ENCODE data around the gene TECPR2.
A peak's percentile ranks its signal among the peaks of the same experiment; 100 is the strongest.

TECPR2 gene

DNA sequence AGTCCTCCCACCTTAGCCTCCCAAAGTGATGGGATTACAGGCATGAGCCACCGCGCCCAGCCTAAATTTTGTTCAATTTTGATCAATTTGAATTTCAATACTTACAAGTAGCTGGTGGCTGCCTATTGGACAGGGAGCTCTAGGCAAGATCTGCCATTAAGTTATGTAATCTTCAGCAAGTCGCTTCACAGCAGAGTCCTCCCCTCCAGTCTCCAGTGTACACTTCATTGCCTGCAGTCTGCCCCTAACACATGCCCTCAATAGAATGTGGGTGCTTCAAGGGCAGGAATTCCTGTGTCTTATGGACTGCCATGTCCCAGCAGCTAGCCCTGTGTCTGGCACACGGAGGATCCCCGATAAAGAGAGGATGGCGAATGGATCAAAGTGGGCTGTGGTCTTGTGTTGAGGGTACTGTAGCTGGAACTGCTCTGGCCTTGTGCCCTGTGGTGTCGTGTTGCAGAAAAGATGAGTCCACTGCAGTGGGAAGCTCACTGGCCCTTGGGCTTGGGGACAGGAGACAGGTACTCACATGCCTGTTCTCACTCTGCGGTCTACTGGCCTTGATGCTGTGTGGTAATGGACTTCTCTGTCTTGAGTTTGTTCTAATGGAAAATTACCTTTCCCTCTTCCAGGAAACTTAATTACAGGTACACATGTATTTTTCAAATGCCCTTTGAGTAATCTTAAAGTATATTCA is 67.6 kb downstream of the TECPR2 start:
- no peak for DNase-seq

DNA sequence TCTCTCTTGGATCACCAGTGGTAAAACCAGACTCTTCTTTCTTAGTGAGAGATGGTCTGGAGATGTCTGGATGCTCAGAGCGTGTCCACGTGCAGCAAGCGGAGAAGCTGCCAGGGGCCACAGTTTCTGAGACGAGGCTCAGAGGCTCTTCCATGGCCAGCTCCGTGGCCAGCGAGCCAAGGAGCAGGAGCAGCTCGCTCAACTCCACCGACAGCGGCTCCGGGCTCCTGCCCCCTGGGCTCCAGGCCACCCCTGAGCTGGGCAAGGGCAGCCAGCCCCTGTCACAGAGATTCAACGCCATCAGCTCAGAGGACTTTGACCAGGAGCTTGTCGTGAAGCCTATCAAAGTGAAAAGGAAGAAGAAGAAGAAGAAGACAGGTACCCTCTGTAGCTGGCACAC is 69.0 kb downstream of the TECPR2 start:
- DNase-seq: no peak

DNA sequence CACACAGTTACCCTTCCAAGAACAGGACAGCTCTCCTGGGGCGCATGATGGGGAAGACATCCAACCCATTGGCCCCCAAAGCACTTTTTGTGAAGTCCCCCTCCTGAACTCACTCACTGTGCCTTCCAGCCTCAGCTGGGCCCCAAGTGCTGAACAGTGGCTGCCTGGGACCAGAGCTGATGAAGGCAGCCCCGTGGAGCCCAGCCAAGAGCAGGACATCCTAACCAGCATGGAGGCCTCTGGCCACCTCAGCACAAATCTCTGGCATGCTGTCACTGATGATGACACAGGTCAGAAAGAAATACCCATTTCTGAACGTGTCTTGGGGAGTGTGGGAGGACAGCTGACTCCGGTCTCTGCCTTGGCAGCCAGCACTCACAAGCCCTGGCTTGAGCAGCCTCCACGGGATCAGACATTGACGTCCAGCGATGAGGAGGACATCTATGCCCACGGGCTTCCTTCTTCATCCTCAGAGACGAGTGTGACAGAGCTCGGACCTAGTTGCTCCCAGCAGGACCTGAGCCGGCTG is 72.0 kb downstream of the TECPR2 start:
- DNase-seq: no peak

DNA sequence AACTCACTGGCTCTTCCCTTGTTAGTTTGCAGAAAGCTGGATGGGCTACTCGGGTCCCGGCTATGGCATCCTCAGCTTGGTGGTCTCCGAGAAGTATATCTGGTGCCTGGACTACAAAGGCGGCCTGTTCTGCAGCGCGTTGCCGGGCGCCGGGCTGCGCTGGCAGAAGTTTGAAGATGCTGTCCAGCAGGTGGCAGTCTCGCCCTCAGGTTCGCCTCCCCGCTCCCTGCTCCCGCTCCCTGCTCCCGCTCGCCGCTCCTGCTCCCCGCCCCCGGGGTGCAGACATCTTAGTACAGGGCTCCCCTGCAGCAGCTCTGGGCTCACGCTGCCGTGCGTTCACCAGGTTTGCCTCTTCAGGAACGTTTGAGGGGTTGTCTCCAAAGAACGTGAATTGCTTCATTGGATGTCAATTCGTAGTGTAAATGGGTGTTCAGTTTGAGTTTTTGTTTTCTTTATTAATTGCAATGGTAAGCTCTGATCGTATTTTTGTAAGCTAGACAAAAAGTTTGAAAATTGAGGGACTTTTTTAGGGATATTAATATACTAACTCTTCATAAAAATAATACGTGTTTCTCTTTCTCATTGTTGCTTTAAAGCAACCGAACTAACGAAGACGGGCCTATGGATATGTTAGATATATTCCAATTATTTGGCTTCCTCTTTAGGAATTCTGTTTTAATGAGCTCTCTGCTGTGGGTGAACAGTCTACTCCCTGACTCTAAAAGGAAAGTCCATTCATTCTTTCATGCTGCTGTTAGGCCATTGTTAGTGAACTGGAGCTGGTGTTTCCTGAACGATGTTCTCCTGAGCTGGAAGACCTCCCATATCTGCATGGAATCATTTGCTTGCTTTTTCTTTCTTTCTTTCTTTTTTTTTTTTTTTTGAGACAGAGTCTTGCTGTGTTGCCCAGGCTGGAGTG is 75.5 kb downstream of the TECPR2 start:
- peak; percentile 86 to 88 for DNase-seq

DNA sequence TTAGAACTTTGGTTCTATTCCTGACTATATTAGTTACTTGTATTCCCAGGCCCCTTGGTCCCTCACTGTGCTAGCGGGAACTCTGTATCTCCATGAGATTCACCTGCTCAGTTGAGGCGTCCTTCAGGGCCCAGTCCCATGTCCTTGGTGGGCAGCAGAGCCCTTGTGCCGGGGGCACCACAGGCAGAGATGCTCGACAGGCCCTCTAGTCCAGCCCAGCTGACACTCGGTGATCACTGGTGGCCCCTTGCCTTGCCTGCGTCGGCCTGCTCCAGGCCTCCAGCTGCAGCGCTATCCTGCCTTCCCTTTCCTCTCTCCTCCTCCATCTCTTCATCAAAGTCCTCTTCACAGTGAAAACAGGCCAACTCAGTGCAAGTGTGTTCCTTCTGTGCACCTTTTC is 76.8 kb downstream of the TECPR2 start:
- no peak for DNase-seq

DNA sequence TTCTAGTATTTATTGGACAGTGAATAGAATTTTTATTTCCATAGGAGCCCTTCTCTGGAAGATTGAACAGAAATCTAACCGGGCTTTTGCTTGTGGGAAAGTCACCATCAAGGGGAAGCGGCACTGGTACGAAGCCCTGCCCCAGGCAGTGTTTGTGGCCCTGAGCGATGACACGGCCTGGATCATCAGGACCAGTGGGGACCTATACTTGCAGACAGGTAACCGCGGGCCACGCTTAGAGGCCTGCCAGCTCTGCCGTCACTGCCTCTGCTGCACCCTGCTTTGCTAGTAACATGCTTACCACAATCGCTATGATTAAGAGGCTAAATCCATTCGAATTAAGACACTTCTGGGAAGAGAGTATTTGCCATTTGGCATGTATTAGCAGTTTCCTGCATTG is 77.7 kb downstream of the TECPR2 start:
- DNase-seq: no peak

DNA sequence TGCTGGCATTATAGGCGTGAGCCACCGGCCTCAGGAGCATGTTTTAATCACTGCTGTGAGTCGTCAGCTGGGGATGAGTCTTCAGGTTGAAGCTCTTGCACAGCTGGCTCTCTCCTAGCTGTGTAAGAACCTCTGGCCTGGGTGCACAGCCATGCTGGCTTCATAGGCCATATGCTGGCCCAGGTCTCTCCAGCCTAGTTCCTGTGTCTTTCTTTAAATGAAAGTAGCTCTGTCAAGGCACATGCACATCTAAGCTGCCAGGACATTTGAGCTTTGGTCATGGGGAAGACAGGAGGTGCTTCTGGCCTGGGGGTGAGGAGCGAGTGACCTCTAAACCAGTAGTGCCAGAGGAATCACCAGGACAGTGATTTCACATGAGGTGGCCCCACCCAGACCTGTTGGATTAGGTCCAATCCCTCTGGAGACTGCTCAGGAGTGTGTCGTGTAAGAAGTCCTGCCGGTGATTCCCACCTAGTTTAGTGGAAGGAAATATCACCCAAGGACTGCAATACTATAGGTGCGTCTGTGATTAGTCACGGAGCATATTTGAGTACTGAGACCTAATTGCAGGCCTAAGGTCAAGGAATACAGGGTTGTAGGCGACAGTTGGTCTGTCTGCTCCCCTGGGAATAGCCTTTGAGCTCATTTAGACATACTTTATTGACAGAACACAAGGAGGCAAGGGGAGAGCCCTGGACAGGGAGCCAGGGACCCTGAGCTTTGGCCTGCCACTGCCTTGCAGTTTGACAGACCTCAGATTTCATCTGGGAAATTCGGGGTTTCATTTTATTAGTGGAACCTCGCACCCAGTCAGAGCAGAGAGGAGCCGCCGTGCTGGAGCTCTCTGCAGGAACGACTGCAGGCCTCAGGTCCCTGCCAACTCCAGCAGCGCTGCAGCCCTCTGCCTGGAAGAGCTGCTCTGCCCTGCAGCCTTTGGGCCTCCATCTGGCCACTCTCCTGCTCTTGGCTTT is 79.8 kb downstream of the TECPR2 start:
- no peak for DNase-seq

DNA sequence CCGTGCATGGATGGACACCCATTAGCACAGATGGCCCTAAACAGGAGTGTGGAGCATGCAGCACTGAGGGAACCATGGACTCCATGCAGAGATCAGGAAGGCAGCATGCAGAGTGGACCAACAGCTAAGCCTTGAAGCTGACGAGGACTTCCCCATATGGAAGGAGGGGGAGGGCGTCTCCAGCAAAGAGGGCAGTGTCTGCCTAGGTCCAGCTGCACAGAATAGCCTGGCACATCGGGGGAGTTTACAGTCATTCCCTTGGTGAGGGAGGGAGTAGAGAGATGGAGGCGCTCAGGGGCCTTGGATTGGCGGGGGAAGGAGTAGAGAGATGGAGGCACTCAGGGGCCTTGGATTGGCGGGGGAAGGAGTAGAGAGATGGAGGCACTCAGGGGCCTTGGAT is 82.3 kb downstream of the TECPR2 start:
- DNase-seq: peak; percentile 58 to 69

DNA sequence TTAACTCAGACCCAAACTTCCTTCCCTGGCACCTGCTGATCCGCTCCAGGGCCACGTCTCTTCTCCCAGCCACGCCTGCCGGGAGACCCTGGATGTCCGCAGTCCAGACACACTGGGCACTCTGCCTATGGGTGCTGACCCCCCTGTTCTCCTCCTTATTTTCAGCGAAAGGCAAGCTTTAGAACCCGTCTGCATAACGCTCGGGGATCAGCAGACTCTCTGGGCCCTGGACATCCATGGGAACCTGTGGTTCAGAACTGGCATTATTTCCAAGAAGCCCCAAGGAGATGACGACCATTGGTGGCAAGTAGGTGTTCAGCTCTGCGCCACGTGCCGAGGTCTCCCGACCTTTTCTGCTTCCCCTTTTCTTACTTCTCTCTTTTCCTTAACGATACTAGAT is 82.9 kb downstream of the TECPR2 start:
- no peak for DNase-seq

DNA sequence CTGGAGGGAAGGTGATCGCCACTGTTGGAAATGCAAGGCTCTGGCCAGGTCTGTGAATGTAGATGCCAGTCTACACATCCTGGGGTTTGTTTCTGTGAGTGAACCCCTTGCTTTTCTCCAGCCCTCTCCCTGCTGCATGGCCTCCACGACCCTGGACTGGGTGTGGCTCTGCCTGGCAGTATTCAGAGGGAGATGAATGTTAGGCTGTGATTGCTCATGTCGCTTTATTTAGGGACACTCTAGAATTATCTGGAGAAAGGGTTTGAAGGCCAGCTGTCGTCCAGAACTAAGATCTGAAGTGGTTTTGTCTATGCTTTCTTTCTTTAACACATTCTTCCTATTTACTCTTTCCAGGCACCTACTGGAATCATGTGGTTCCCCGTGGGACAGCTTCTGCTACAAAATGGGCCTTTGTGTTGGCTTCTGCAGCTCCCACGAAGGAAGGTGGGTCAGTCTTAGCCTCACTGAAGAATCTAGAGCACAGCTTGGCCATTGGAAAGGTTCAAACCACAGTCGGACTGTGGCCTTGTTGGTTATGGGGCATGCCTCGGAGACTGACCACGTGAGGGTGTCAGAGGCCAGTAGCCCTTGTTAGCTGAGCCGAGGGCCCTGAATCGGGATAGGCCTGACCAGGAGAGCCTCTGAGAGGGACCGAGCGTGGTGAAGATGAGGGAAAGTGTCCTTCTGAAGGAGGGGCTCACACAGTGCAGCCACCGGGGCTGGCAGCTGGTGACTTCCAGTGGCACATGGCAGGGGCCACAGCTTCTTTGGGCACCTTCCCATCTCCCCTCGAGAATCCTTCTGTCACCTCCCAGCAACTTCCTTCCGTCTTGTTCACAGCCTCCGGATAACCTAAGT is 87.7 kb downstream of the TECPR2 start:
- DNase-seq: no peak

DNA sequence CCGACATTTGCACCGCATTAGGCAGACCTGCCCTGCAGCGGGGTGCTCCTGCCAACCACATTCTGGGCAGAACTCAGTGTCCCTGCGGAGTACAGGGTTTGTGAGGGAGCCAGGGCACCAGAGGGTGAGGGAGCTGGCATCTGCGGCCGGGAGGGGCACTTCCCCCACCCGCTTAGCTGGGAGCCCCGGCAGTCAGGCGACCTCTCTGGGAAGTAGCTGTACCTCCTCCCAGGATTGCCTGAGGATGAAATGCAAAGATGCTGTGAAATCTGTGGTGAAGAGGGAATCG is 88.3 kb downstream of the TECPR2 start:
- peak in 1 of 2 donors; percentile 26 for DNase-seq

DNA sequence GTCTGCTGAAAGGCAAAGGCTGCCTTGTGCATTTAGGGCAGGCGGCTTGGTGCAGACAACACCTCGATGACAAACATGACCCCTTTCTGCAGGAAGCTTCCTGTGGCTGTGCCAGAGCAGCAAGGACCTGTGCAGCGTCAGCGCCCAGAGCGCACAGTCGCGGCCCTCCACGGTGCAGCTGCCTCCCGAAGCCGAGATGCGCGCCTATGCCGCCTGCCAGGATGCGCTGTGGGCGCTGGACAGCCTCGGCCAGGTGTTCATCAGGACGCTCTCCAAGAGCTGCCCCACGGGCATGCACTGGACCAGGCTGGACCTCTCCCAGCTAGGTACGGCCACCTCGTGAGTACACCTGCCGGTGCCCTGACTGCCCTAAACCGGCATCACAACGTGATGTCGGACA is 89.6 kb downstream of the TECPR2 start:
- no peak for DNase-seq

DNA sequence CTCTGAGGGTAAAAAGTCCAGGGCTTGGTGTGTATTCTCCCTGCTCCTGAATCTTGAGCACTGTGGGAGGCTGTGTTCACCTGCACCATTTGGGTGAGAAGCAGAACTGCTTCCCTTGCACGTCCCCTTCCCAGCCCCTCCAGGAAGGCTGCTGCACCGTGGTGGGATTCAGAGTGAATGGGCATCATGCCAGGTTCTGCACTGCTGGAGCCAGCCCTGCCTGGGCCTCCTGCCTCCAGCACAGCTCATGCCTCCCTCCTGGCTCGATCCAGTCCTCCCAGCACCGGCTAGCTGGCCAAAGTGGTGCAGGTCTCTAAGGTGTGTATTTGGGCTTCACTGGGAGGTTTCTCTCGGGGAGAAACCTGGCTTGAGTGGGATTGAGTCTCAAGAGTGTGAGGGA is 92.0 kb downstream of the TECPR2 start:
- DNase-seq: no peak

DNA sequence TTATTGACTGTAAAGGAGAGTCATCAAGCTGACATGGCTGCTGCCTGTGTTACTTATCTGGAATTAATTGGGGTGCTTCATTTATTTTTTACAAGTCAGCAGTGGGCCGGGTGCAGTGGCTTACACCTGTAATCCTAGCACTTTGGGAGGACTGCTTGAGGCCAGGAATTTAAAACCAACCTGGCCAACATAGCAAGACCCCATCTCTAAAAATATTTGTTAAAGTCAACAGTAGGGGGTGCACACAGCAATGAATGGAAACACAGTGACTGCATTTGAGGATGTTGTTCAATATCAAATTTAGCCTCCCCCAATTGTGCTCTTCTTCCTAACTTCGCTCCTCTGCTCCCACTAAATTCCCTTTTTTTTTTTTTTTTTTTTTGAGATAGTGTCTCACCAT is 94.8 kb downstream of the TECPR2 start:
- DNase-seq: no peak

DNA sequence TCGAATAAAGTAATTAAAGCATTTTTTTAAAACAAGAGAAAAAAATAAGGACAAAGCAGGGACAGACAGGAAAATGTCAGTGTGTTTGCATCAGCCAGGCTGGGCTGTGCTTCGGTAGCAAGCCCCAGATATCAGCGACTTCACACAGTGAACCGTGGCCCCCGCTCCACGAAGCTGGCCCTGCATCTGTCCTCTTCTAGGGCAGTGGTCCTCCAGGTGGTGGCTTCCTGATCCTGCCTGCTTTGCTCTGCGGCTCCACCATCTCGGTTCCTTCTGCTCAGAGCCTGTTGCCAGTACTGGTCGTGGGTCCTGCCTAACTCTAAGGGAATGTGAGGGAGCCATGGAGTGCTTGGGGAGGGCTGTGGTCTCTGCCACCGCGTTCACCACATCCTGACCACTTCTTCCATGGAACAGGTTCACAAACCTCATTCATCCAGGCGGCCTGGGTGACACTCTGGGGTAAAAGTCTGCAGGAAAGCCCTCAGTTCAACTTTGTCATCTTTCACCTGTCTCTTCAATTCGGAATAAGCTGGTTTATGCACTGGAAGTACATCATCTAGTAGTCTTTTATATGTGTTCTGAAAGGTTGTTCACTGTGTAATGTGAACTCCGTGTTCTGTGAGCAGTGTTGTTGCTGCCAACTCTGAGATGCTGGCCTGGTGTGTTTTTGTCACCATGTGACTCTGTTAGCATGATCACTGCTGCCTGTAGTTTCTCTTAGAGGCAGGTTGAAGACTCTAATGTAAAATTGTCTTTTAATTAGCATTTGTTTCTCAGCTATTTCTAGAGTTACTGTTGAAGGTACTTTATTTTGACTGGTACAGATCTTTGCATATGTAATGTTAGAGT is 99.0 kb downstream of the TECPR2 start:
- no peak for DNase-seq

DNA sequence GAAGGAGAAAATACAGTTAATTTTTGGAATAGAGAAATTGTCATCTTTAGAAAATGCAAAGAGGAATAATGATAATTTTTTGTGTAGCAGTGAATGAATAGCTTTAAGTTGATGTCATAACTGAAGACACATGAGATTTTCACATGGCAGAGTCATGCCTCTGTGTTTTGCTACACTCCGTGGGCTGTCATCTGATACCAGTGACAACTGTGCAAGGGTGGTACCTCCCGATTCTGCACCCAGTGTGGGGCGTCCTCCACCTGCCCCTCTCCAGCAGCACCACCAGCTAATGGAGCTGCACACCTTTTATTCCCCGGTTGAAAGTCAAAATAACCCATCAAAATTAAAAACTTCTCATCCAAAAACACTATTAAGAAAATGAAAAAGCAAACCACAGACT is 99.7 kb downstream of the TECPR2 start:
- no peak for DNase-seq

DNA sequence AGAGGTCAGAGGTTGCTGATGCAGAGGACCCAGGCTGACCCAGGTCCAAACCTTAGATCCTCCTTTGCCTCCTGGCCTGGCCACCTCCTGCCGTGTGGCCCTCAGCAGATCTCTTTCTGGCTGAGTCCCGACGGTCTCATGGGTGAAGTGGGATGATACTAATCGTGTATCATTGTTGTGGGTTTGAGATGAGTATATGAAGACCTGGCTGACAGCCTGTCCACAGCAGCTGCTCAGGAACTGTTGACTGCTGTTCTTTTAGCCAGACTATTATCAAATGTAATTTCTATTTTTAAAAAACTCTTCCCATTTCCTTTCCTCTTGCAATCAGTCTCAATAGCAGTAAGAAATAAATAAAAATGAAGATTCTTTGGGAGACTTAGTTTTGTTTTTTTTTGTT is 101.3 kb downstream of the TECPR2 start:
- no peak for DNase-seq

DNA sequence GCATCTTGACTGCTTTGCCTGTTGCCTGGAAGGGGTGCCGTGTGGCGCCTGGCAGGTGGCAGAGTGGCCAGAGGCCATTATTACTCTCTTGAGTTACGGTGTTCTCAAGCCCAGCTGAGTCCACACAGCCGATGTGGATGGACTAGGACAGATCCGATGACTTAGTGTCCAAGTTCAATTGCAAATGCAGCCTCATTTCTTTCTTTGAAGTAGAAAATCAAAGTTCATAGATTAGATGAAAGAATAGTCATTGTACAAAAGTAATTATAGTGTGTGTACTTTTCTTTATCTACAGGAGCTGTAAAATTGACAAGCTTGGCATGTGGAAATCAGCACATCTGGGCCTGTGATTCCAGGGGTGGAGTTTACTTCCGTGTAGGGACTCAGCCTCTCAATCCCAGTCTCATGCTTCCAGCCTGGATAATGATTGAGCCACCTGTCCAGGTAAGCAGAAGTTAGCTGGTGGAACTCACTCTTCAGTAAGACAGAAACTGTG is 102.2 kb downstream of the TECPR2 start:
- no peak for DNase-seq

DNA sequence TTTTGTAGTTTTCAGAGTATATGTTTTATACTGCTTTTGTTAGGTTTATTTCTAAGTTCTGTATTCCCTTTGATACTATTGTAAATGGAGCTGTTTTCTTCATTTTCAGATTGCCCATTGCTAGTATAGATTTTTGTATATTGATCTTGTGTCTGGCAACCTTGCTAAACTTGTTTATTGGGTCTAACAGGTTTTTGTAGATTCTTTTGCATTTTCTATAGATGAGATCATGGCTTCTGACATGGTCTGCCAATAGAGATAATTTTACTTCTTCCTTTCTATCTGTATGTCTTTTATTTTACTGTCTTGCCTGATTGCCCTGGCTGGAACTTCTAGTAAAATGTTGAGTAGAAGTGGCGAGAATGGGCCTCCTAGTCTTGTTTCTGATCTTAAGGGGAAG is 106.5 kb downstream of the TECPR2 start:
- no peak for DNase-seq

DNA sequence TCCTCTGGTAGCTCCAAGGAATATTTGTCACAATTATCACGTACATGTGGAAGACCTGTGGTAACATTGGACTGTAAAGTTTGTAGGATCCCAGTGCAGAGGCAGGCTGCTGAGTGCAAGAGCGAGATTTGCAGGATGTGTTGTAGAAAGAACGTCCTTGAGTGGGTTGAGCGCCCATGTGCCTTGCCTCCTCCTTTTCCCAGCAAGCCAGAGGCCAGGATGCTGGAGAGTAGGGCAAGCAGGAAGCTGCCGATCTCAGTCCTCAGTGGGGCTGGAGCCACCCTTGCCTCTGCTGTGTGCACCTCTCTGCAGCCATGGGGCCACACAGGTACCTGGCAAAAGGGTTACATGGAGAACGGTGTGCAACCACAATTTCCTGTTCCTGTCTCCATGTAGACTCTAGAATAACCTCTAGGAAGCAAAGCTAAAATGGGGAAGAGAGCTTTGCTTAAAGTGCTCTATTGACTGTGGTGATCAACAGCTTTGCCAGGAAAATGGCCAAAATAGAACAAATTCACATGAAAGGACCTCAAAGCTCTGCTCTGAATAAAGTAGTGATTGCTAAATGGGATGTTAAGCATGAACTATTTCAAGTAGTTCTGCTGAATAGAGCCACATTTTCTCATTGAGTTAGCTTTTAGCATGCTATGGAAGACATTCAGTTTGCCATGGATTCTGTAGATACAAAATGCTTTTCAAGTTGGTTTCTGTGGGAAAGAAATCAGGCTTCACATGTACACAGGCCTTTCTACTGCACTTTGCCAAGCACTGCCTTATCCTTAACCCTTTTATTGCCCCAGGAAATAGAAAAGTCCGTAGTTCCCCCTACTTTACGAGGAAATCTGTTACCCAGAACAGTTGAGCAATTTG is 109.4 kb downstream of the TECPR2 start:
- peak in 1 of 2 donors; percentile 38 for DNase-seq
